Neuronal stem cell (in vitro differentiated cells): ENCODE data around the gene SHISA4.

ENCODE experiments used
- DNase-seq: peaks from one replicate; pipeline ENCODE4 v3.0.0-alpha.2; 2013; ENCODE audit warnings: low spot score
- H2AFZ ChIP-seq: one replicate; pipeline ENCODE4 v1.6.1; 2013; ENCODE audit warnings: mild to moderate bottlenecking, low read length, inconsistent platforms
- H2AK5ac ChIP-seq: 2 replicates; pipeline ENCODE4 v1.6.1; 2013; ENCODE audit warnings: low read depth, mild to moderate bottlenecking, inconsistent platforms, low read length, moderate library complexity, mixed read lengths
- H2BK120ac ChIP-seq: 2 replicates; pipeline ENCODE4 v1.6.1; 2013; ENCODE audit warnings: low read depth, mild to moderate bottlenecking, inconsistent platforms, low read length, moderate library complexity, mixed read lengths
- H2BK12ac ChIP-seq: one replicate; pipeline ENCODE4 v1.6.1; 2013; ENCODE audit warnings: low read length, inconsistent platforms
- H2BK15ac ChIP-seq: 2 replicates; pipeline ENCODE4 v1.6.1; 2013; ENCODE audit warnings: mild to moderate bottlenecking, low read length, inconsistent platforms, mixed read lengths
- H2BK5ac ChIP-seq: one replicate; pipeline ENCODE4 v1.6.1; 2013; ENCODE audit warnings: inconsistent platforms, mild to moderate bottlenecking, low read length, moderate library complexity
- H3K14ac ChIP-seq: one replicate; pipeline ENCODE4 v1.6.1; 2013; ENCODE audit warnings: low read length, inconsistent platforms
- H3K18ac ChIP-seq: 2 replicates; pipeline ENCODE4 v1.6.1; 2013; ENCODE audit warnings: low read length, inconsistent platforms
- H3K23ac ChIP-seq: 2 replicates; pipeline ENCODE4 v1.6.1; 2013; ENCODE audit warnings: low read depth, mild to moderate bottlenecking, mixed read lengths, low read length, inconsistent platforms; ENCODE audit not compliant: poor library complexity
- H3K27ac ChIP-seq: replicated peaks from 3 replicates; pipeline ENCODE4 v1.5.1; 2013; ENCODE audit warnings: low read length, inconsistent platforms
- H3K27me3 ChIP-seq, 3 experiments: 2 replicates each; pipeline ENCODE4 v1.6.1; 2013; ENCODE audit warnings: low read length in 3 of 3, mild to moderate bottlenecking in 2 of 3, inconsistent platforms in 1 of 3, low read depth in 1 of 3, mixed read lengths in 1 of 3, moderate library complexity in 1 of 3; ENCODE audit not compliant: control insufficient read depth in 3 of 3, insufficient read depth in 3 of 3
- H3K36me3 ChIP-seq, 2 donors: replicated peaks in 1 of 2; 2 replicates each; pipeline ENCODE4 v1.6.1; 2013; ENCODE audit warnings: low read length in 2 of 2; ENCODE audit not compliant: control insufficient read depth in 2 of 2, insufficient read depth in 2 of 2
- H3K4ac ChIP-seq: 2 replicates; pipeline ENCODE4 v1.6.1; 2013; ENCODE audit warnings: inconsistent platforms, mild to moderate bottlenecking, low read length, moderate library complexity
- H3K4me1 ChIP-seq, 2 donors: 1 replicate in 1 of 2; 2 replicates in 1 of 2; pipeline ENCODE4 v1.6.1; 2013; ENCODE audit warnings: low read length in 2 of 2, low read depth in 1 of 2; ENCODE audit not compliant: control insufficient read depth in 2 of 2, insufficient read depth in 1 of 2
- H3K4me2 ChIP-seq: one replicate; pipeline ENCODE4 v1.6.1; 2013; ENCODE audit warnings: mild to moderate bottlenecking, low read length, inconsistent platforms; ENCODE audit not compliant: insufficient read depth, poor library complexity, severe bottlenecking
- H3K4me3 ChIP-seq, 2 donors: 2 replicates each; pipeline ENCODE4 v1.5.1; 2013; ENCODE audit warnings: low read length in 2 of 2, mild to moderate bottlenecking in 2 of 2, inconsistent platforms in 1 of 2, moderate library complexity in 1 of 2
- H3K79me1 ChIP-seq: one replicate; pipeline ENCODE4 v1.6.1; 2013; ENCODE audit warnings: low read depth, mild to moderate bottlenecking, inconsistent platforms, low read length, moderate library complexity
- H3K9ac ChIP-seq: one replicate; pipeline ENCODE4 v1.6.1; 2013; ENCODE audit warnings: mild to moderate bottlenecking, low read depth, low read length, inconsistent platforms; ENCODE audit not compliant: poor library complexity
- H3K9me3 ChIP-seq, 2 donors: replicated peaks in 1 of 2; 2 replicates each; pipeline versions ENCODE3 to v1.6.1; 2013; ENCODE audit warnings: low read length in 2 of 2, mild to moderate bottlenecking in 2 of 2, inconsistent platforms in 1 of 2, low read depth in 1 of 2, mixed read lengths in 1 of 2, moderate library complexity in 1 of 2; ENCODE audit not compliant: control insufficient read depth in 2 of 2, insufficient read depth in 1 of 2
- H4K8ac ChIP-seq: one replicate; pipeline ENCODE4 v1.6.1; 2013; ENCODE audit warnings: low read depth, mild to moderate bottlenecking, inconsistent platforms, low read length, moderate library complexity
- H4K91ac ChIP-seq: one replicate; pipeline ENCODE4 v1.6.1; 2013; ENCODE audit warnings: low read length, low read depth, mild to moderate bottlenecking, inconsistent platforms; ENCODE audit not compliant: poor library complexity
- WGBS, 2 donors: extraction: QIAGEN DNeasy Blood & Tissue Kit; methylation state at CpG; one replicate each; pipeline ENCODE4 v1.1.7; 2013; ENCODE audit warnings: missing lambda C conversion rate in 2 of 2, mixed read lengths in 1 of 2; ENCODE audit not compliant: insufficient read length in 2 of 2, insufficient replicate concordance in 1 of 2; ENCODE audit errors: extremely low coverage in 2 of 2; 5-methylcytosine and 5-hydroxymethylcytosine counted together

SHISA4 gene

DNA sequence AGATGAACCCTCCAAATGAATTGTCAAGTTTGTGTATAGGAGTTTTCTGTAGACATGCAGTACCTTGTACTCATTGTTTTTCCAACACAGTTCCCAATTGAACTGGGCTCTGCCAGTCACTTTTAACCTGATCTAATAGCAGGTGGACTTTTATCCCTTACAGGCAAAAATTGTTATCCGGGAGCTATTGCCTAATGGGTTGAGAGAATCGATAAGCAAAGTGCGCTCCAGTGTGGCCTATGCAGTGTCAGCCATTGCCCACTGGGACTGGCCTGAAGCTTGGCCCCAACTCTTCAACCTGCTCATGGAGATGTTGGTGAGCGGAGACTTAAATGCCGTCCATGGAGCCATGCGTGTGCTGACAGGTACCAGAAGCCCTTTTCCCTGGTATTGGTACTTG lies 40.5 kb upstream of the SHISA4 start:
- H3K27ac ChIP-seq, result no peak overlapping the region
- no CpG with 5 or more reads among the region's 6 CpGs for WGBS, 2 donors

DNA sequence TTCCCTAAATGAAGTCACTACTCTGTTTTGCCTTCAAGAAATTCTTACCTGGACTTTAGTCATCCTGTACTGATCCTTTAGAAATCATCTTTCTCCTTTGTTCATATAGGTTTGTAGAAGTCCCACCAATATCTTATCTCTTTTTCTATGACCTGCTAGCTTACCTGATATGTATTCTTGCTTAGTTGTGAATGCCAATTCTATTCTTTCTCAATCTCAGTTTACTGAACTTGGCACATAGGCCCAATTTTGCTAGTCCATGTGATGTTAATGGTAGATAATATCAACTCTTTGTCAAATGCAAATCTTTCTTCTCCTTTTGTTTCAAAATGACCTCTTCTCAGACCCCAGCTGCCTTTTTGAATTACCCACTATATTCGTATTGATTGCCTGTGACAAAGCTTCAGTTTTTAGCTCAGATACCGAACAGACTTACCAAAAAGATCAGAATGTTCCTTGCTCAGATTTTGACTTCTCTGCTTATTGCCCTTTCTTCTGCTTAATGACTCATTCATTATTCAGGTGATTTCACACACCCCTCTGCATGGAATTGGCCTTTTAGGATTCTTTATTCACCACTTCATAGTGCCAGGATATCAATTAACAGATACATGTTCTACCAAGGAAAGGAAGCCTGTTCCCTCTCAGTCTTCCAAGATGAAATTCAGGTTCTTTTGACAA lies 39.2 kb upstream of the SHISA4 start:
- no peaks in the 10 kb centered on the region for H3K79me1 ChIP-seq
- H3K9me3 ChIP-seq, result no peaks in the 10 kb centered on the region
- H4K8ac ChIP-seq, result no peak overlapping the region
- H3K4me3 ChIP-seq, result no peak overlapping the region
- no peak overlapping the region for H3K23ac ChIP-seq
- H2BK12ac ChIP-seq, result no peak overlapping the region
- DNase-seq, result no peak
- no peak overlapping the region for H2BK15ac ChIP-seq
- no peak overlapping the region for H3K4me2 ChIP-seq
- no peak overlapping the region for H3K4ac ChIP-seq
- H2BK5ac ChIP-seq, result no peak overlapping the region
- no peaks in the 10 kb centered on the region for H3K4me1 ChIP-seq
- no peak overlapping the region for H3K18ac ChIP-seq
- H4K91ac ChIP-seq, result no peak overlapping the region
- no peak overlapping the region for H3K9ac ChIP-seq
- no peak overlapping the region for H3K14ac ChIP-seq
- H3K27ac ChIP-seq, result no peak overlapping the region
- no peak overlapping the region for H2BK120ac ChIP-seq
- no peaks in the 10 kb centered on the region for H3K27me3 ChIP-seq
- no peak overlapping the region for H2AK5ac ChIP-seq
- no peak overlapping the region for H2AFZ ChIP-seq
- H3K36me3 ChIP-seq, result peaks cover 33 to 86% of the 10 kb centered on the region in 2 donors
- no CpG with 5 or more reads among the region's 2 CpGs for WGBS, 2 donors

More for the DNA sequence above, 40.5 kb upstream of the SHISA4 start:
- no peak overlapping the region for H4K91ac ChIP-seq
- H4K8ac ChIP-seq, result no peak overlapping the region
- H2BK5ac ChIP-seq, result no peak overlapping the region
- no peak overlapping the region for H2BK15ac ChIP-seq
- no peak overlapping the region for H3K23ac ChIP-seq
- H2AFZ ChIP-seq, result no peak overlapping the region
- no peak overlapping the region for H2BK12ac ChIP-seq
- no peak overlapping the region for H3K14ac ChIP-seq
- peaks cover 28 to 85% of the 10 kb centered on the region in 2 donors for H3K36me3 ChIP-seq
- H2AK5ac ChIP-seq, result no peak overlapping the region
- H2BK120ac ChIP-seq, result no peak overlapping the region
- H3K4me2 ChIP-seq, result no peak overlapping the region
- H3K79me1 ChIP-seq, result peaks cover 2% of the 10 kb centered on the region
- no peaks in the 10 kb centered on the region for H3K4me1 ChIP-seq
- no peak overlapping the region for H3K4me3 ChIP-seq
- no peak overlapping the region for H3K9ac ChIP-seq
- H3K27me3 ChIP-seq, result no peaks in the 10 kb centered on the region
- DNase-seq, result no peak
- H3K18ac ChIP-seq, result no peak overlapping the region
- no peak overlapping the region for H3K4ac ChIP-seq
- H3K9me3 ChIP-seq, result no peaks in the 10 kb centered on the region

DNA sequence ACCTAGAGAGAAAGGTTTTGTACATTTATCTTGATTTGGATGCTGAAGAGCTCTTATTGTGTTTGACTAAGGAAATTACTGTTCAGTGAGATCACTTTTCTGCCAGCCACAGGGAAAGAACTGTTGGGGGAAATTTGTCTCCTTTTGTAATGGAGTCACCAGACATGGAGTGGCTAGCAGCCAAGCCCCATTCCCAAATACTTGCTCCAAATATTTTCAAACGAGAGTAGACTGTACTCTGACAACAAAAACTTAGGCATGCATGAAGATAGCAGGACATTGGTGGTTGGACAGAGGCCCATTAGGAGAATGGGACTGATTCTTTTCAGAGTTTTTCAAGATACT lies 38.7 kb upstream of the SHISA4 start:
- Histone ChIP-seq H2AFZ (no peak overlapping the region), H2AK5ac (no peak overlapping the region), H3K14ac (no peak overlapping the region), H3K9me3 (no peaks in the 10 kb centered on the region), H3K18ac (no peak overlapping the region), H2BK15ac (no peak overlapping the region), H3K4ac (no peak overlapping the region), H4K8ac (no peak overlapping the region), H2BK5ac (no peak overlapping the region), H3K4me2 (no peak overlapping the region), H3K36me3 (peaks cover 37 to 92% of the 10 kb centered on the region in 2 donors), H2BK120ac (no peak overlapping the region), H2BK12ac (no peak overlapping the region), H3K23ac (no peak overlapping the region), H3K4me1 (no peaks in the 10 kb centered on the region), H3K4me3 (no peak overlapping the region), H3K9ac (no peak overlapping the region), H3K27me3 (no peaks in the 10 kb centered on the region), H3K79me1 (no peaks in the 10 kb centered on the region), H4K91ac (no peak overlapping the region), H3K27ac (no peak overlapping the region)
- DNase-seq, result no peak
- WGBS, 2 donors, result no CpG with 5 or more reads among the region's 1 CpG

DNA sequence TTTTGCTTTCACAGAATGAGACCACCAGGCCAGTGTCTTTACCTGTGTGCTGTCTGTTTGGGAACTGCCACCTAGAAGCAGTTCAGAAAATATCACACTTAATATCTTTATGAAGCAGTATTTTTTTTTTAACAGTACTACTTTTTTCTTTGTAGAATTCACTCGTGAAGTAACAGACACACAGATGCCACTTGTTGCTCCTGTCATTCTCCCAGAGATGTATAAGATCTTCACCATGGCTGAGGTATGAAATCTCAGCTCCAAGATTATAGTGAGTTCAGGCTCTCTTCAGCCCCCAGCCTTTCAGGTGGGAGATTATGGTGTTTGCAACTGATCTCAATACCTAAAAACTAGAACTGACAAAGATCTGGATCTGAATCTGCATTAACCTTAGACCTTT lies 36.7 kb upstream of the SHISA4 start:
- H2BK15ac ChIP-seq, result no peak overlapping the region
- H3K4ac ChIP-seq, result no peak overlapping the region
- no peak overlapping the region for H3K23ac ChIP-seq
- no peak for DNase-seq
- no peak overlapping the region for H3K4me3 ChIP-seq
- H2BK12ac ChIP-seq, result no peak overlapping the region
- H3K4me1 ChIP-seq, result no peaks in the 10 kb centered on the region
- no peak overlapping the region for H2BK5ac ChIP-seq
- no peak overlapping the region for H2AFZ ChIP-seq
- H3K4me2 ChIP-seq, result no peak overlapping the region
- H3K79me1 ChIP-seq, result no peaks in the 10 kb centered on the region
- H3K27ac ChIP-seq, result no peak overlapping the region
- H4K91ac ChIP-seq, result no peak overlapping the region
- H3K9me3 ChIP-seq, result no peaks in the 10 kb centered on the region
- no CpG with 5 or more reads among the region's 1 CpG for WGBS, 2 donors
- no peak overlapping the region for H3K14ac ChIP-seq
- peaks cover 43 to 100% of the 10 kb centered on the region in 2 donors for H3K36me3 ChIP-seq
- no peak overlapping the region for H3K9ac ChIP-seq
- H2AK5ac ChIP-seq, result no peak overlapping the region
- no peaks in the 10 kb centered on the region for H3K27me3 ChIP-seq
- H2BK120ac ChIP-seq, result no peak overlapping the region
- H4K8ac ChIP-seq, result no peak overlapping the region
- no peak overlapping the region for H3K18ac ChIP-seq
